Aorta (tissue), 4 donors: ENCODE results near the gene CCDC32. TPM values are rescaled to one million over a fixed set of nuclear protein-coding genes. Genes with fewer than 3 reads are reported as not detected.

ENCODE experiments used
- polyA plus RNA-seq, 2 donors: library from polyadenylated mRNA; stranded (reverse); fragments of 200-250 nt; gene quantifications; one replicate each; pipeline ENCODE4 v1.2.3, GENCODE V29; 2013
- total RNA-seq, 2 donors: library from RNA; stranded (reverse); fragmentation: NEBNext Ultra II Directional; extraction: Animal tissue kit (Norgen Biotek cat#: 25700); gene quantifications; one replicate each; pipeline ENCODE4 v1.2.1, GENCODE V29; 2021
- donor health status: healthy with polysubstance abuse.
- donor health status: Bipolar disorder and iron deficiency.
- donor health status: DM: no; HTN: no; CAD: no.
- donor health status: DM: yes; HTN: yes; CAD: no.

Gene CCDC32
- total and polyA plus RNA-seq, 4 donors, result 18.8 to 34.0 (median 29.7) TPM

Other genes with a start within 250 kb of the CCDC32 start
- gene INAFM2, start 241.3 kb downstream of the CCDC32 start, total RNA-seq, result 10 to 100 TPM; 59.4 to 70.0 TPM
- 10 to 100 TPM; 26.0 to 53.6 TPM for gene INAFM2, start 241.3 kb downstream of the CCDC32 start, polyA plus RNA-seq
- 10 to 100 TPM; 59.6 to 66.6 TPM for gene CCDC9B, start 224.1 kb downstream of the CCDC32 start, total RNA-seq
- 10 to 100 TPM; 16.2 to 44.2 TPM for gene CCDC9B, start 224.1 kb downstream of the CCDC32 start, polyA plus RNA-seq
- not detected for gene PHGR1, start 214.0 kb downstream of the CCDC32 start, total RNA-seq
- gene PHGR1, start 214.0 kb downstream of the CCDC32 start, polyA plus RNA-seq, result 1,000 to 10,000 TPM in 1 of 2 donors, 10 to 100 TPM in 1; 45.9 to 1,323 TPM
- gene DISP2, start 206.8 kb downstream of the CCDC32 start, total RNA-seq, result under 1 TPM; 0.49 to 0.60 TPM
- gene DISP2, start 206.8 kb downstream of the CCDC32 start, polyA plus RNA-seq, result under 1 TPM; 0.08 to 0.13 TPM
- gene KNSTRN, start 182.3 kb downstream of the CCDC32 start, total RNA-seq, result 1 to 10 TPM; 3.1 to 6.6 TPM
- gene KNSTRN, start 182.3 kb downstream of the CCDC32 start, polyA plus RNA-seq, result 1 to 10 TPM; 4.1 to 7.6 TPM
- 10 to 100 TPM; 41.7 to 63.0 TPM for gene IVD, start 159.2 kb downstream of the CCDC32 start, total RNA-seq
- gene IVD, start 159.2 kb downstream of the CCDC32 start, polyA plus RNA-seq, result 10 to 100 TPM; 16.4 to 48.4 TPM
- gene BAHD1, start 124.1 kb downstream of the CCDC32 start, total RNA-seq, result 10 to 100 TPM; 17.5 to 21.2 TPM
- gene BAHD1, start 124.1 kb downstream of the CCDC32 start, polyA plus RNA-seq, result 1 to 10 TPM; 4.8 to 9.4 TPM
- gene CHST14, start 94.1 kb downstream of the CCDC32 start, total RNA-seq, result 10 to 100 TPM; 14.0 to 21.4 TPM
- gene CHST14, start 94.1 kb downstream of the CCDC32 start, polyA plus RNA-seq, result 10 to 100 TPM in 1 of 2 donors, 1 to 10 TPM in 1; 2.8 to 15.6 TPM
- 1 to 10 TPM; 4.8 to 6.1 TPM for gene RPUSD2, start 4.3 kb upstream of the CCDC32 start, total RNA-seq
- gene RPUSD2, start 4.3 kb upstream of the CCDC32 start, polyA plus RNA-seq, result 1 to 10 TPM; 3.4 to 4.4 TPM
- 1 to 10 TPM in 1 of 2 donors, under 1 TPM in 1; 0.42 to 1.6 TPM for gene KNL1, start 29.2 kb upstream of the CCDC32 start, total RNA-seq
- gene KNL1, start 29.2 kb upstream of the CCDC32 start, polyA plus RNA-seq, result under 1 TPM; 0.03 to 0.50 TPM
- under 1 TPM; 0.42 to 0.87 TPM for gene RAD51, start 130.1 kb upstream of the CCDC32 start, total RNA-seq
- under 1 TPM; 0.33 to 0.50 TPM for gene RAD51, start 130.1 kb upstream of the CCDC32 start, polyA plus RNA-seq
- gene RMDN3, start 190.2 kb upstream of the CCDC32 start, total RNA-seq, result 10 to 100 TPM; 21.1 to 29.1 TPM
- 10 to 100 TPM; 27.3 to 29.2 TPM for gene RMDN3, start 190.2 kb upstream of the CCDC32 start, polyA plus RNA-seq
- gene GCHFR, start 199.0 kb upstream of the CCDC32 start, total RNA-seq, result 1 to 10 TPM; 4.5 to 7.7 TPM
- gene GCHFR, start 199.0 kb upstream of the CCDC32 start, polyA plus RNA-seq, result 10 to 100 TPM; 21.0 to 48.2 TPM
- gene C15orf62, start 204.9 kb upstream of the CCDC32 start, total RNA-seq, result under 1 TPM; 0.19 to 0.87 TPM
- gene C15orf62, start 204.9 kb upstream of the CCDC32 start, polyA plus RNA-seq, result under 1 TPM in 1 of 2 donors, not detected in 1; 0.97 TPM
- 10 to 100 TPM in 1 of 2 donors, 1 to 10 TPM in 1; 9.3 to 17.4 TPM for gene ZFYVE19, start 242.0 kb upstream of the CCDC32 start, total RNA-seq
- gene ZFYVE19, start 242.0 kb upstream of the CCDC32 start, polyA plus RNA-seq, result 10 to 100 TPM; 14.5 to 48.0 TPM
- gene DNAJC17, start 242.4 kb upstream of the CCDC32 start, total RNA-seq, result 10 to 100 TPM; 29.4 to 34.7 TPM
- gene DNAJC17, start 242.4 kb upstream of the CCDC32 start, polyA plus RNA-seq, result 10 to 100 TPM; 20.5 to 75.9 TPM